Measurements from ENCODE around the gene XIRP1.

GRCh38 chr3:39207361-39208186 is 15.2 kb upstream of the XIRP1 start:
- no peak for TF ChIP-seq CTCF (IDR thresholded peaks at IDR 0.05)
- no peak for TF ChIP-seq POLR2AphosphoS5 (IDR thresholded peaks at IDR 0.05)
- no peak for TF ChIP-seq POLR2A (IDR thresholded peaks at IDR 0.05; ENCODE audit: low read depth)
- no peak for TF ChIP-seq EP300 (IDR thresholded peaks at IDR 0.05)
